LNCAP (cell line): ENCODE measurements around the gene LMOD3.

Source experiments
- CTCF ChIP-seq: fragments of 450-650 bp; IDR thresholded peaks from 2 replicates; pipeline ENCODE4 v1.5.1; 2017; ENCODE audit warnings: mild to moderate bottlenecking

Gene LMOD3

GRCh38 chr3:69092030-69092516 lies 30.3 kb downstream of the LMOD3 start:
- no peak for TF ChIP-seq CTCF

GRCh38 chr3:69091389-69092029 lies 30.9 kb downstream of the LMOD3 start:
- no peak for TF ChIP-seq CTCF

GRCh38 chr3:69090021-69090420 lies 32.4 kb downstream of the LMOD3 start:
- no peak for TF ChIP-seq CTCF

- no peak for TF ChIP-seq CTCF
Measured at GRCh38 chr3:69088063-69088462, 34.3 kb downstream of the LMOD3 start.

GRCh38 chr3:69087030-69087791 lies 35.2 kb downstream of the LMOD3 start:
- no peak for TF ChIP-seq CTCF

GRCh38 chr3:69085833-69086722 lies 36.3 kb downstream of the LMOD3 start:
- TF ChIP-seq CTCF: no peak

GRCh38 chr3:69085168-69085832 lies 37.1 kb downstream of the LMOD3 start:
- TF ChIP-seq CTCF: no peak
